WTC11 (cell line): ENCODE data around the gene PXMP2. TPM values are rescaled to one million over a fixed set of nuclear protein-coding genes. Genes with fewer than 3 reads are reported as not detected.

Experiments
- ATAC-seq: fragments of 200-7000 bp; cut with Tn5 transposase; 2 replicates; pipeline ENCODE4 v1.10.0; 2021; ENCODE audit warnings: mild to moderate bottlenecking, moderate library complexity
- CTCF ChIA-PET: fragments of 300-600 bp; sonication (Branson Sonifier 250); formaldehyde crosslinking; loops from one replicate; lab custom pipeline; 2021; ENCODE audit warnings: antibody characterized with exemption; lab: Charles Lee
- POLR2A ChIA-PET: fragments of 350-600 bp; sonication (Branson Sonifier 250); formaldehyde crosslinking; loops from one replicate; lab custom pipeline; 2021; ENCODE audit warnings: antibody characterized with exemption; lab: Charles Lee
- DNase-seq: peaks from one replicate; pipeline ENCODE4 v3.0.0; 2021; ENCODE audit warnings: low spot score
- H3K27ac Mint-ChIP-seq: 2 replicates; pipeline ENCODE4 v1.8.0; 2021; ENCODE audit warnings: mixed read lengths
- H3K27me3 Mint-ChIP-seq: 2 replicates; pipeline ENCODE4 v1.8.0; 2021; ENCODE audit warnings: low read depth, mild to moderate bottlenecking, moderate library complexity, mixed read lengths
- H3K36me3 Mint-ChIP-seq: 2 replicates; pipeline ENCODE4 v1.8.0; 2021; ENCODE audit warnings: mixed read lengths
- H3K4me1 Mint-ChIP-seq: 2 replicates; pipeline ENCODE4 v1.8.0; 2022; ENCODE audit warnings: mixed read lengths
- H3K4me3 Mint-ChIP-seq: 2 replicates; pipeline ENCODE4 v1.8.0; 2021; ENCODE audit warnings: mild to moderate bottlenecking, moderate library complexity, mixed read lengths
- H3K9me3 Mint-ChIP-seq: 2 replicates; pipeline ENCODE4 v1.8.0; 2021; ENCODE audit warnings: mixed read lengths
- CBFB ChIP-seq: sonication (generic); formaldehyde crosslinking; IDR thresholded peaks from 2 replicates; pipeline ENCODE4 v1.8.1; 2022; ENCODE audit warnings: mild to moderate bottlenecking, low read depth, missing genetic modification reagents
- ELF4 ChIP-seq: sonication (generic); formaldehyde crosslinking; IDR thresholded peaks from 2 replicates; pipeline ENCODE4 v1.8.1; 2022; ENCODE audit warnings: low read depth, mild to moderate bottlenecking, moderate library complexity, missing genetic modification reagents
- HMGA2 ChIP-seq: fragments of 250-450 bp; sonication (Bioruptor Pico); IDR thresholded peaks from 2 replicates; pipeline ENCODE4 v1.4.0; 2021; ENCODE audit warnings: mild to moderate bottlenecking, moderate library complexity
- NFYB ChIP-seq: sonication (generic); formaldehyde crosslinking; conservative IDR thresholded peaks from 2 replicates; pipeline ENCODE4 v1.8.0; 2022; ENCODE audit warnings: low read depth, missing genetic modification reagents
- NR3C1 ChIP-seq: sonication (generic); formaldehyde crosslinking; conservative IDR thresholded peaks from 2 replicates; pipeline ENCODE4 v1.8.1; 2023; ENCODE audit warnings: low read depth, mild to moderate bottlenecking, missing genetic modification reagents
- RELA ChIP-seq: sonication (generic); formaldehyde crosslinking; IDR thresholded peaks from 2 replicates; pipeline ENCODE4 v1.8.1; 2022; ENCODE audit warnings: missing genetic modification reagents, mild to moderate bottlenecking, borderline replicate concordance
- SOX15 ChIP-seq: fragments of 250-450 bp; sonication (Bioruptor Pico); IDR thresholded peaks from 2 replicates; pipeline ENCODE4 v1.9.0; 2021; ENCODE audit warnings: mild to moderate bottlenecking
- TCF7 ChIP-seq: sonication (generic); formaldehyde crosslinking; IDR thresholded peaks from 2 replicates; pipeline ENCODE4 v1.8.0; 2022; ENCODE audit warnings: mild to moderate bottlenecking, low read depth, missing genetic modification reagents, moderate library complexity
- TEAD4 ChIP-seq: sonication (generic); formaldehyde crosslinking; IDR thresholded peaks from 2 replicates; pipeline ENCODE4 v1.8.0; 2022; ENCODE audit warnings: mild to moderate bottlenecking, missing genetic modification reagents
- TP53 ChIP-seq: sonication (generic); formaldehyde crosslinking; IDR thresholded peaks from 2 replicates; pipeline ENCODE4 v1.8.1; 2023; ENCODE audit warnings: mild to moderate bottlenecking, missing genetic modification reagents
- ZNF263 ChIP-seq: sonication (generic); formaldehyde crosslinking; IDR thresholded peaks from 2 replicates; pipeline ENCODE4 v1.8.1; 2022; ENCODE audit warnings: low read depth, mild to moderate bottlenecking, moderate library complexity, missing genetic modification reagents
- total RNA-seq: library from RNA; stranded (reverse); gene quantifications from 3 replicates; pipeline ENCODE4 v1.2.3, GENCODE V29; 2021
- TF ChIP-seq, protein P1 (sequence below): sonication (generic); formaldehyde crosslinking; IDR thresholded peaks from 2 replicates; pipeline ENCODE4 v1.8.0; 2022; ENCODE audit warnings: mild to moderate bottlenecking, missing genetic modification reagents
- TF ChIP-seq, protein P2 (sequence below): fragments of 250-450 bp; sonication (Bioruptor Pico); IDR thresholded peaks from 2 replicates; pipeline ENCODE4 v1.9.0; 2021; ENCODE audit warnings: mild to moderate bottlenecking
- TF ChIP-seq, protein P3 (sequence below): sonication (generic); formaldehyde crosslinking; IDR thresholded peaks from 2 replicates; pipeline ENCODE4 v1.8.0; 2022; ENCODE audit warnings: mild to moderate bottlenecking, missing genetic modification reagents
- TF ChIP-seq, protein P4 (sequence below): sonication (generic); formaldehyde crosslinking; IDR thresholded peaks from 2 replicates; pipeline ENCODE4 v1.8.0; 2022; ENCODE audit warnings: missing genetic modification reagents

The PXMP2 gene
- total RNA-seq, 1 experiment from 2014 or later, result 12.6 TPM

DNA sequence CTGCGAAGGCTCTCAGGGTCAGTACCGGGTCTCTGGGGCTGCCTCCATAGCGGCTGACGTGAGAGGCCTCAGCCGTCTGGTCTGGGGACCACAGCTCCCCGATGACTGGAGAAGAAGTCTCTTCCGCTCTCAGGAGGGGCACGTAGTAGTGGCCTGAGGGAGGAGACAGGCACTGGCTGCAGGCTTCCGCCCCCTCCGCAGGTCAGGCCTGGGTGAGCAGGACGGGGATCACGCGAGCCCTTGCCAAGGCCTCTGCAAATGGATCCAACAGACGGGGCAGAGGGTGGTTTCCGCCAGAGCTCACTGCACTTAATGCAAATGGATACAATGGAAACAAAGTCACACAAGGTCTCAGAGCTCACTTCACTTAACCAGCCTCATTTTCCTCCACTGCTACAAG lies 49.5 kb downstream of the PXMP2 start:
- POLR2A ChIA-PET, result no interaction called here
- H3K4me3 Mint-ChIP-seq, result no peak overlapping the region
- H3K9me3 Mint-ChIP-seq, result no peaks in the 10 kb centered on the region
- no peak for TF ChIP-seq TCF7 (CRISPR knock-in tag)
- TF ChIP-seq ELF4 (CRISPR knock-in tag), result no peak
- TF ChIP-seq, protein P1, sequence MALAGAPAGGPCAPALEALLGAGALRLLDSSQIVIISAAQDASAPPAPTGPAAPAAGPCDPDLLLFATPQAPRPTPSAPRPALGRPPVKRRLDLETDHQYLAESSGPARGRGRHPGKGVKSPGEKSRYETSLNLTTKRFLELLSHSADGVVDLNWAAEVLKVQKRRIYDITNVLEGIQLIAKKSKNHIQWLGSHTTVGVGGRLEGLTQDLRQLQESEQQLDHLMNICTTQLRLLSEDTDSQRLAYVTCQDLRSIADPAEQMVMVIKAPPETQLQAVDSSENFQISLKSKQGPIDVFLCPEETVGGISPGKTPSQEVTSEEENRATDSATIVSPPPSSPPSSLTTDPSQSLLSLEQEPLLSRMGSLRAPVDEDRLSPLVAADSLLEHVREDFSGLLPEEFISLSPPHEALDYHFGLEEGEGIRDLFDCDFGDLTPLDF (CRISPR knock-in tag), result no peak
- no peak for TF ChIP-seq CBFB
- no peak for TF ChIP-seq ZNF263 (CRISPR knock-in tag)
- TF ChIP-seq, protein P2, sequence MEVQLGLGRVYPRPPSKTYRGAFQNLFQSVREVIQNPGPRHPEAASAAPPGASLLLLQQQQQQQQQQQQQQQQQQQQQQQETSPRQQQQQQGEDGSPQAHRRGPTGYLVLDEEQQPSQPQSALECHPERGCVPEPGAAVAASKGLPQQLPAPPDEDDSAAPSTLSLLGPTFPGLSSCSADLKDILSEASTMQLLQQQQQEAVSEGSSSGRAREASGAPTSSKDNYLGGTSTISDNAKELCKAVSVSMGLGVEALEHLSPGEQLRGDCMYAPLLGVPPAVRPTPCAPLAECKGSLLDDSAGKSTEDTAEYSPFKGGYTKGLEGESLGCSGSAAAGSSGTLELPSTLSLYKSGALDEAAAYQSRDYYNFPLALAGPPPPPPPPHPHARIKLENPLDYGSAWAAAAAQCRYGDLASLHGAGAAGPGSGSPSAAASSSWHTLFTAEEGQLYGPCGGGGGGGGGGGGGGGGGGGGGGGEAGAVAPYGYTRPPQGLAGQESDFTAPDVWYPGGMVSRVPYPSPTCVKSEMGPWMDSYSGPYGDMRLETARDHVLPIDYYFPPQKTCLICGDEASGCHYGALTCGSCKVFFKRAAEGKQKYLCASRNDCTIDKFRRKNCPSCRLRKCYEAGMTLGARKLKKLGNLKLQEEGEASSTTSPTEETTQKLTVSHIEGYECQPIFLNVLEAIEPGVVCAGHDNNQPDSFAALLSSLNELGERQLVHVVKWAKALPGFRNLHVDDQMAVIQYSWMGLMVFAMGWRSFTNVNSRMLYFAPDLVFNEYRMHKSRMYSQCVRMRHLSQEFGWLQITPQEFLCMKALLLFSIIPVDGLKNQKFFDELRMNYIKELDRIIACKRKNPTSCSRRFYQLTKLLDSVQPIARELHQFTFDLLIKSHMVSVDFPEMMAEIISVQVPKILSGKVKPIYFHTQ, result no peak
- TF ChIP-seq, protein P3, sequence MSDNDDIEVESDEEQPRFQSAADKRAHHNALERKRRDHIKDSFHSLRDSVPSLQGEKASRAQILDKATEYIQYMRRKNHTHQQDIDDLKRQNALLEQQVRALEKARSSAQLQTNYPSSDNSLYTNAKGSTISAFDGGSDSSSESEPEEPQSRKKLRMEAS (CRISPR knock-in tag), result no peak
- no peak for TF ChIP-seq NR3C1 (CRISPR knock-in tag)
- no peak for TF ChIP-seq HMGA2 (CRISPR knock-in tag)
- no peak for TF ChIP-seq TEAD4 (CRISPR knock-in tag)
- no peak for TF ChIP-seq SOX15 (CRISPR knock-in tag)
- TF ChIP-seq RELA (CRISPR knock-in tag), result no peak
- H3K27ac Mint-ChIP-seq, result no peak overlapping the region
- H3K4me1 Mint-ChIP-seq, result no peaks in the 10 kb centered on the region
- H3K27me3 Mint-ChIP-seq, result no peaks in the 10 kb centered on the region
- DNase-seq, result no peak
- peaks cover 91% of the 10 kb centered on the region for H3K36me3 Mint-ChIP-seq
- CTCF ChIA-PET, result no interaction called here
- no peak for ATAC-seq

DNA sequence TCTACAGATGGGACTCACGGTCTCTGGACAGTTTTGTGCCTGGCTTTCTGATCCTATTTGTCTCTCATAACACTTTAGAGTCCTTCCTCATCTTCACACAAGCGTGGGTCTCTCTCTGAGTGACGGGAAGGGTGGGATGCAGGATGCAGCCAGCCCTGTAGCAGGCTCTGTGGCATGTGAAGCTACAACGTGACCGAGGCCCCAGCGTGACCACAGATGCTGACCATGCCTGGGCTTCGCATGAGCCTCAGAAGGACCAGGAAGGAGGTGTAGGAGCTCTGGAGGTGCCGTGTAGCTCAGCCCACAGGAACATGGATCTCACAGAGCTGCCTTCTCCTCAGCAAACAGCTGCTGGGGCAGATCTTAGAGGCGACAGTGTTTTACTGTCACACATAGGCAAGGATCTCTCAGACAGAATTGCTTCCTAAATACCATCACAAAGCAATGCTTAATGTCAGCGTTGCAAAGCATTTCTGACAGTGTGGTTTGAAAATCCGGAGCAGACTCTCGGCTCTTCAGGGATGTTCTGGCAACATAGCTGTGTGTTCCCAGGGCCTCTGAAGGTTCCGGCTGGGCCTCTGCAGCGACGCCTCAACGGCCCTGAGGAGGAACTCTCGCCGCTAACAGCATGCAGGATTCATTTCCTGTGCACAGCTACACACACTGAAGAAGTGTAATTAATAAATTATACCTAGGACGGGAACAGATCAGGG lies 52.4 kb downstream of the PXMP2 start:
- Mint-ChIP-seq H3K27ac (no peak overlapping the region), H3K36me3 (peaks cover 88% of the 10 kb centered on the region)
- CTCF ChIA-PET, result no interaction called here

More for the DNA sequence above, 52.4 kb downstream of the PXMP2 start:
- Mint-ChIP-seq H3K4me1 (no peaks in the 10 kb centered on the region), H3K4me3 (no peak overlapping the region), H3K9me3 (peaks cover 6% of the 10 kb centered on the region; the same call in 1 of the 2 replicates), H3K27me3 (no peaks in the 10 kb centered on the region)
- DNase-seq, result no peak
- POLR2A ChIA-PET, result interaction anchor here (0.6 kb wide), 1 partner anchor 12 kb away, joined by 4 read pairs; no protein-coding TSS in a partner anchor
- ATAC-seq, result no peak
- TF ChIP-seq, protein P4, sequence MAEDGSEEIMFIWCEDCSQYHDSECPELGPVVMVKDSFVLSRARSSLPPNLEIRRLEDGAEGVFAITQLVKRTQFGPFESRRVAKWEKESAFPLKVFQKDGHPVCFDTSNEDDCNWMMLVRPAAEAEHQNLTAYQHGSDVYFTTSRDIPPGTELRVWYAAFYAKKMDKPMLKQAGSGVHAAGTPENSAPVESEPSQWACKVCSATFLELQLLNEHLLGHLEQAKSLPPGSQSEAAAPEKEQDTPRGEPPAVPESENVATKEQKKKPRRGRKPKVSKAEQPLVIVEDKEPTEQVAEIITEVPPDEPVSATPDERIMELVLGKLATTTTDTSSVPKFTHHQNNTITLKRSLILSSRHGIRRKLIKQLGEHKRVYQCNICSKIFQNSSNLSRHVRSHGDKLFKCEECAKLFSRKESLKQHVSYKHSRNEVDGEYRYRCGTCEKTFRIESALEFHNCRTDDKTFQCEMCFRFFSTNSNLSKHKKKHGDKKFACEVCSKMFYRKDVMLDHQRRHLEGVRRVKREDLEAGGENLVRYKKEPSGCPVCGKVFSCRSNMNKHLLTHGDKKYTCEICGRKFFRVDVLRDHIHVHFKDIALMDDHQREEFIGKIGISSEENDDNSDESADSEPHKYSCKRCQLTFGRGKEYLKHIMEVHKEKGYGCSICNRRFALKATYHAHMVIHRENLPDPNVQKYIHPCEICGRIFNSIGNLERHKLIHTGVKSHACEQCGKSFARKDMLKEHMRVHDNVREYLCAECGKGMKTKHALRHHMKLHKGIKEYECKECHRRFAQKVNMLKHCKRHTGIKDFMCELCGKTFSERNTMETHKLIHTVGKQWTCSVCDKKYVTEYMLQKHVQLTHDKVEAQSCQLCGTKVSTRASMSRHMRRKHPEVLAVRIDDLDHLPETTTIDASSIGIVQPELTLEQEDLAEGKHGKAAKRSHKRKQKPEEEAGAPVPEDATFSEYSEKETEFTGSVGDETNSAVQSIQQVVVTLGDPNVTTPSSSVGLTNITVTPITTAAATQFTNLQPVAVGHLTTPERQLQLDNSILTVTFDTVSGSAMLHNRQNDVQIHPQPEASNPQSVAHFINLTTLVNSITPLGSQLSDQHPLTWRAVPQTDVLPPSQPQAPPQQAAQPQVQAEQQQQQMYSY (CRISPR knock-in tag), result no peak
- TF ChIP-seq NFYB (no peak), TP53 (CRISPR knock-in tag) (no peak)
